ENCODE data around the gene TLE6. TPM values are rescaled to one million over a fixed set of nuclear protein-coding genes. Genes with fewer than 3 reads are reported as not detected.
A peak's percentile ranks its signal among the peaks of the same experiment; 100 is the strongest.

TLE6 gene
- total and polyA plus RNA-seq, 2 of the 13 experiments (the other 11 are each of a cell fraction or from before 2014, with no cell fraction given) = 0.24 to 5.5 TPM

DNA sequence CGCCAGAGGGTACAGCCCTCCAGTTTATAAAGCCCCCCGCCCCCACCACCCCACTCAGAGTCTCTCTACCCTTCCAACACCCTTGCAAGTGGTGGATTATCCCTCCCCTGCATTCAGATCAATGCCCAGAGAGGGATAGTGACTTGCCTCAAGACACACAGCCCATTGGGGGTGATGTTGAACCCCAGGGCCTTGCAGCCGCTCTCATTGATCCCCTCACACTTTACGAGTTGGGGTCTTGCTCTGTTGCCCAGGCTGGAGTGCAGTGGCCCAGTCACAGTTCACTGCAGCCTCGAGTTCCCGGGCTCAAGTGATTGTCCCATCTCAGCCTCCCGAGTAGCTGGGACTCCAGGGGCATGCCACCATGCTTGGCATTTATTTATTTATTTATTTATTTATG lies 40.6 kb downstream of the TLE6 start:
- intact Hi-C loops (cut with micrococcal nuclease; ENCODE audit: unreplicated experiment) = no loop called here
- no peak overlapping the region for H3K27ac ChIP-seq (ENCODE audit: extremely low read length, insufficient read depth, low read length)
- ChIA-PET CTCF (ENCODE audit: low intra/inter-chr PET ratio, low total read pairs) (no interaction called here), POLR2A (no interaction called here)
- H3K4me2 ChIP-seq (ENCODE audit: low read depth, low read length) = no peak overlapping the region
- in situ Hi-C loops (cut with HindIII; ENCODE audit: extremely low pct_ligation_motif_present, low pct_unique_long_range_greater_than_20kb) = no loop called here
- 65% methylated on average over 7 of the region's 7 CpGs for WGBS (ENCODE audit: low lambda C conversion rate)
- H3K79me2 ChIP-seq (ENCODE audit: insufficient read depth, low read length) = no peaks in the 10 kb centered on the region
- no peak overlapping the region for H2AFZ ChIP-seq (ENCODE audit: low read length)
- H3K4me3 ChIP-seq (replicated peaks in 1 of 3; ENCODE audit: insufficient read depth in 1 of 3, low read depth in 2 of 3, low read length in 3 of 3) = no peak overlapping the region
- FAIRE-seq (no peak), DNase-seq (ENCODE audit: low spot score) (no peak), ATAC-seq (no peak)
- no peaks in the 10 kb centered on the region for H3K9me3 ChIP-seq (ENCODE audit: low read length)
- TF ChIP-seq ZSCAN22 (CRISPR knock-in tag; IDR thresholded peaks at IDR 0.05) = no peak
- TF ChIP-seq ZNF768 (CRISPR knock-in tag; IDR thresholded peaks at IDR 0.05) = peak; percentile 91
- BruUV-seq (replicated peaks) = no TSS peak
- H3K4me1 ChIP-seq (ENCODE audit: insufficient read depth, low read length) = peaks cover 12% of the 10 kb centered on the region
- no peaks in the 10 kb centered on the region; a peak in 1 of 5 replicates for H3K27me3 ChIP-seq (ENCODE audit: control insufficient read depth in 1 of 2, insufficient read depth in 2 of 2, low read length in 2 of 2)
- no peaks in the 10 kb centered on the region for H3K36me3 ChIP-seq (replicated peaks in 1 of 2; ENCODE audit: control insufficient read depth in 1 of 2, insufficient read depth in 2 of 2, low read length in 2 of 2)
- H4K20me1 ChIP-seq (ENCODE audit: insufficient read depth, low read length) = no peaks in the 10 kb centered on the region
- no peak overlapping the region for H3K9ac ChIP-seq (ENCODE audit: insufficient read depth, low read depth, low read length)

DNA sequence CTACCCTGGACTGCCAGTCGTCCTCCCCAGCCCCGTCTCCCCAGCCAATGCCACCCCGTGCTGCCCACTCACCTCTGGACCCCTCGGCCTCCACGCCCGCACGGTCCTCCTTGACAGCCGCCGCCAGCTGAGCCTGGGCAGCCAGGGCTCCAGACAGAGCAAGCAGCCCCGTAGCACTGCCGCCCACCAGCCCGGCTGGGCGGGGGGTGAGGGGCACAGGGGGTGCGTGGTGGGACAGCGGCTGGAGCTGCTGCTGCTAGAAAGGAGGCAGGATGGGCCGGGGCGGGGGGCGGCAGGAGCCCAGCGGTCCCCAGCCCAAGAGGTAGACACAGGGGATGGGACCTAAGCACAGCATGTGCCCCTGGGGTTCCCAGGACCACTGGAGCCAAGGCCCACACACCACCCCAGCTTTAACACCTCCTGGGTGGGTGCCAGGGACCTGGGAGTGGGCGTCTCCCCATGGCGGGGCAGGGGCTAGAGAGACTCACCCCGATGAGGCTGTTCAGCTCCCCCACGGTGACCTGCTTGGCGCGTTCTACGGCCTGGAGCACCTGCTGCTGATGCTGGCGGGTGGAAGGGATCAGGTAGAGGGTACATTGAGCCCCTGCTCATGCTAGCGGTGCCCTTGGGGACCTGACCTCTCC lies 42.0 kb downstream of the TLE6 start:
- Histone ChIP-seq H3K9me3 (ENCODE audit: low read length) (no peaks in the 10 kb centered on the region), H3K36me3 (replicated peaks in 1 of 2; ENCODE audit: control insufficient read depth in 1 of 2, insufficient read depth in 2 of 2, low read length in 2 of 2) (no peaks in the 10 kb centered on the region), H3K79me2 (ENCODE audit: insufficient read depth, low read length) (no peaks in the 10 kb centered on the region), H3K4me3 (replicated peaks in 1 of 3; ENCODE audit: insufficient read depth in 1 of 3, low read depth in 2 of 3, low read length in 3 of 3) (no peak overlapping the region), H3K27me3 (ENCODE audit: control insufficient read depth in 1 of 2, insufficient read depth in 2 of 2, low read length in 2 of 2) (peaks cover 0 to 1% of the 10 kb centered on the region in 2 experiments; a peak in 1 of 5 replicates), H3K4me2 (ENCODE audit: low read depth, low read length) (no peak overlapping the region), H3K27ac (ENCODE audit: extremely low read length, insufficient read depth, low read length) (no peak overlapping the region), H3K9ac (ENCODE audit: insufficient read depth, low read depth, low read length) (no peak overlapping the region), H2AFZ (ENCODE audit: low read length) (no peak overlapping the region), H3K4me1 (ENCODE audit: insufficient read depth, low read length) (peaks cover 6% of the 10 kb centered on the region), H4K20me1 (ENCODE audit: insufficient read depth, low read length) (no peaks in the 10 kb centered on the region)
- FAIRE-seq = no peak
- intact Hi-C loops (cut with micrococcal nuclease; ENCODE audit: unreplicated experiment) = no loop called here
- ATAC-seq = no peak; the same call in 2 of the 3 replicates
- WGBS (ENCODE audit: low lambda C conversion rate) = 71% methylated on average over 20 of the region's 28 CpGs
- in situ Hi-C loops (cut with HindIII; ENCODE audit: extremely low pct_ligation_motif_present, low pct_unique_long_range_greater_than_20kb) = no loop called here
- ChIA-PET POLR2A (no interaction called here), CTCF (ENCODE audit: low intra/inter-chr PET ratio, low total read pairs) (no interaction called here)
- no TSS peak for BruUV-seq (replicated peaks)
- no peak for DNase-seq (ENCODE audit: low spot score)
- no peak for TF ChIP-seq CHD2 (IDR thresholded peaks at IDR 0.05; ENCODE audit: low read depth, low read length)
- TF ChIP-seq ZNF841 (CRISPR knock-in tag; IDR thresholded peaks at IDR 0.05; ENCODE audit: borderline replicate concordance) = no peak
- no peak for TF ChIP-seq THAP11 (CRISPR knock-in tag; IDR thresholded peaks at IDR 0.05)
- TF ChIP-seq, protein P1, sequence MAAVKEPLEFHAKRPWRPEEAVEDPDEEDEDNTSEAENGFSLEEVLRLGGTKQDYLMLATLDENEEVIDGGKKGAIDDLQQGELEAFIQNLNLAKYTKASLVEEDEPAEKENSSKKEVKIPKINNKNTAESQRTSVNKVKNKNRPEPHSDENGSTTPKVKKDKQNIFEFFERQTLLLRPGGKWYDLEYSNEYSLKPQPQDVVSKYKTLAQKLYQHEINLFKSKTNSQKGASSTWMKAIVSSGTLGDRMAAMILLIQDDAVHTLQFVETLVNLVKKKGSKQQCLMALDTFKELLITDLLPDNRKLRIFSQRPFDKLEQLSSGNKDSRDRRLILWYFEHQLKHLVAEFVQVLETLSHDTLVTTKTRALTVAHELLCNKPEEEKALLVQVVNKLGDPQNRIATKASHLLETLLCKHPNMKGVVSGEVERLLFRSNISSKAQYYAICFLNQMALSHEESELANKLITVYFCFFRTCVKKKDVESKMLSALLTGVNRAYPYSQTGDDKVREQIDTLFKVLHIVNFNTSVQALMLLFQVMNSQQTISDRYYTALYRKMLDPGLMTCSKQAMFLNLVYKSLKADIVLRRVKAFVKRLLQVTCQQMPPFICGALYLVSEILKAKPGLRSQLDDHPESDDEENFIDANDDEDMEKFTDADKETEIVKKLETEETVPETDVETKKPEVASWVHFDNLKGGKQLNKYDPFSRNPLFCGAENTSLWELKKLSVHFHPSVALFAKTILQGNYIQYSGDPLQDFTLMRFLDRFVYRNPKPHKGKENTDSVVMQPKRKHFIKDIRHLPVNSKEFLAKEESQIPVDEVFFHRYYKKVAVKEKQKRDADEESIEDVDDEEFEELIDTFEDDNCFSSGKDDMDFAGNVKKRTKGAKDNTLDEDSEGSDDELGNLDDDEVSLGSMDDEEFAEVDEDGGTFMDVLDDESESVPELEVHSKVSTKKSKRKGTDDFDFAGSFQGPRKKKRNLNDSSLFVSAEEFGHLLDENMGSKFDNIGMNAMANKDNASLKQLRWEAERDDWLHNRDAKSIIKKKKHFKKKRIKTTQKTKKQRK (IDR thresholded peaks at IDR 0.05; ENCODE audit: low read length) = no peak
- TF ChIP-seq NFYC (CRISPR knock-in tag; IDR thresholded peaks at IDR 0.05) = no peak
- TF ChIP-seq TSC22D2 (CRISPR knock-in tag; IDR thresholded peaks at IDR 0.05; ENCODE audit: borderline replicate concordance) = no peak
- TF ChIP-seq ZFAT (CRISPR knock-in tag; conservative IDR thresholded peaks at IDR 0.05) = no peak
- no peak for TF ChIP-seq ZNF629 (CRISPR knock-in tag; conservative IDR thresholded peaks at IDR 0.05)
- TF ChIP-seq CHCHD3 (CRISPR knock-in tag; IDR thresholded peaks at IDR 0.05) = no peak
- TF ChIP-seq KLF15 (CRISPR knock-in tag; IDR thresholded peaks at IDR 0.05; ENCODE audit: borderline replicate concordance) = no peak
- no peak for TF ChIP-seq PHF5A (CRISPR knock-in tag; IDR thresholded peaks at IDR 0.05; ENCODE audit: low read depth, unreplicated experiment)
- no peak for TF ChIP-seq SIN3B (IDR thresholded peaks at IDR 0.05; ENCODE audit: low read length)
- TF ChIP-seq KAT2B (IDR thresholded peaks at IDR 0.05; ENCODE audit: borderline replicate concordance, low read depth, low read length) = no peak
- TF ChIP-seq ZNF660 (CRISPR knock-in tag; IDR thresholded peaks at IDR 0.05; ENCODE audit: borderline replicate concordance, low read depth) = no peak
- no peak for TF ChIP-seq ZNF3 (CRISPR knock-in tag; IDR thresholded peaks at IDR 0.05)
- no peak for TF ChIP-seq ZNF558 (CRISPR knock-in tag; IDR thresholded peaks at IDR 0.05; ENCODE audit: borderline replicate concordance)

All from HepG2 (cell line).